Gastroesophageal sphincter (tissue), 4 donors: ENCODE data around the gene NGEF. TPM values are rescaled to one million over a fixed set of nuclear protein-coding genes. Genes with fewer than 3 reads are reported as not detected.

ENCODE experiments used
- ATAC-seq: fragments of 150-250 bp; one replicate; pipeline ENCODE4 v1.9.1; 2016; ENCODE audit warnings: mild to moderate bottlenecking, moderate library complexity
- H3K27ac ChIP-seq, 4 donors: fragments of 200-600 bp; sonication (generic) in 3 of 4; 1 replicate in 3 of 4; 2 replicates in 1 of 4; pipeline ENCODE4 v1.5.1; 2016 to 2019
- H3K27me3 ChIP-seq: fragments of 200-600 bp; sonication (generic); one replicate; pipeline ENCODE4 v1.5.1; 2019
- H3K36me3 ChIP-seq, 2 donors: fragments of 200-600 bp; sonication (generic); one replicate each; pipeline ENCODE4 v1.5.1; 2019; ENCODE audit warnings: control low read depth in 1 of 2
- H3K4me1 ChIP-seq, 3 donors: fragments of 200-600 bp; sonication (generic); 1 replicate in 2 of 3; 2 replicates in 1 of 3; pipeline ENCODE4 v1.5.1; 2016 to 2019; ENCODE audit warnings: control low read depth in 2 of 3
- H3K4me3 ChIP-seq, 2 donors: fragments of 200-600 bp; sonication (generic); one replicate each; pipeline ENCODE4 v1.5.1; 2019; ENCODE audit warnings: mild to moderate bottlenecking in 1 of 2, moderate library complexity in 1 of 2
- H3K9me3 ChIP-seq, 3 donors: fragments of 200-600 bp; sonication (generic); one replicate each; pipeline ENCODE4 v1.5.1; 2017 to 2019; ENCODE audit warnings: control low read depth in 2 of 3
- EP300 ChIP-seq: sonication (generic); formaldehyde crosslinking; IDR thresholded peaks from one replicate; pipeline ENCODE4 v1.6.1; 2017; ENCODE audit warnings: antibody characterized with exemption, mild to moderate bottlenecking
- POLR2A ChIP-seq, 2 donors: fragments of 450-650 bp; IDR thresholded peaks; one replicate each; pipeline ENCODE4 v1.6.1; 2017; ENCODE audit warnings: antibody characterized with exemption in 2 of 2, mild to moderate bottlenecking in 2 of 2, moderate library complexity in 1 of 2
- POLR2AphosphoS5 ChIP-seq: sonication (generic); formaldehyde crosslinking; IDR thresholded peaks from one replicate; pipeline ENCODE4 v1.6.1; 2017; ENCODE audit warnings: antibody characterized with exemption
- WGBS, 2 donors: methylation state at CpG; one replicate each; pipeline ENCODE4 v1.1.5; 2018; ENCODE audit warnings: low coverage in 1 of 2; 5-methylcytosine and 5-hydroxymethylcytosine counted together
- total RNA-seq, 4 donors: library from RNA; depleted of rRNA; stranded (reverse); fragments of >200 nt; gene quantifications; one replicate each; pipeline ENCODE4 v1.1.0, GENCODE V29; 2016
- TF ChIP-seq, protein P1 (sequence below), 4 experiments: fragments of 200-600 bp in 2 of 4; fragments of 450-650 bp in 2 of 4; sonication (generic) in 1 of 4; IDR thresholded peaks; one replicate each; pipeline ENCODE4 v1.5.1; 2017 to 2019; ENCODE audit warnings: antibody characterized with exemption in 4 of 4, mild to moderate bottlenecking in 2 of 4, moderate library complexity in 2 of 4

The NGEF gene
- total RNA-seq, 4 donors from 2014 or later = 0.40 to 0.49 (median 0.46) TPM; not detected in 1

DNA sequence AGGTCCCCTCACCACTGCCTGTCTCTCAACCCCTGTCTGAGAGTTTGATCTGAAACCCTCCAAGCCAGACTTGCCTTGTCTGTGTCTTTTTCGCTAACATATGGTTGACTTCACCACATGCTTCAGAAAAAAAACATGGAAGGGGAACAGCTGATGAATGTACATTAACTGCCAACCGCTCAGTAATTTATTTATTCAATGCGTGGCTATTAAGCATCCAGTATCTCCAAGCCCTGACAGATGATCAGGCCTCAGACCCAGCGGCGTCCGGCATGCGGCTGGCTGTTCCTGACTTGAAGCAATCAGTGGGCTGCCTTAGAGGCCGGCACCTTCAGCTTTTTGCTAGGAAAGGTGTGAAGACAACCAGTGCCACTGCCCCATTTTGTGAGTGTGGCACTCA, 62.3 kb downstream of the NGEF start:
- H3K36me3 ChIP-seq = no peaks in the 10 kb centered on the region
- TF ChIP-seq POLR2AphosphoS5 = no peak
- no peak for TF ChIP-seq POLR2A (IDR thresholded peaks at IDR 0.05)
- no peak for TF ChIP-seq EP300
- TF ChIP-seq, protein P1, sequence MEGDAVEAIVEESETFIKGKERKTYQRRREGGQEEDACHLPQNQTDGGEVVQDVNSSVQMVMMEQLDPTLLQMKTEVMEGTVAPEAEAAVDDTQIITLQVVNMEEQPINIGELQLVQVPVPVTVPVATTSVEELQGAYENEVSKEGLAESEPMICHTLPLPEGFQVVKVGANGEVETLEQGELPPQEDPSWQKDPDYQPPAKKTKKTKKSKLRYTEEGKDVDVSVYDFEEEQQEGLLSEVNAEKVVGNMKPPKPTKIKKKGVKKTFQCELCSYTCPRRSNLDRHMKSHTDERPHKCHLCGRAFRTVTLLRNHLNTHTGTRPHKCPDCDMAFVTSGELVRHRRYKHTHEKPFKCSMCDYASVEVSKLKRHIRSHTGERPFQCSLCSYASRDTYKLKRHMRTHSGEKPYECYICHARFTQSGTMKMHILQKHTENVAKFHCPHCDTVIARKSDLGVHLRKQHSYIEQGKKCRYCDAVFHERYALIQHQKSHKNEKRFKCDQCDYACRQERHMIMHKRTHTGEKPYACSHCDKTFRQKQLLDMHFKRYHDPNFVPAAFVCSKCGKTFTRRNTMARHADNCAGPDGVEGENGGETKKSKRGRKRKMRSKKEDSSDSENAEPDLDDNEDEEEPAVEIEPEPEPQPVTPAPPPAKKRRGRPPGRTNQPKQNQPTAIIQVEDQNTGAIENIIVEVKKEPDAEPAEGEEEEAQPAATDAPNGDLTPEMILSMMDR (IDR thresholded peaks at IDR 0.05) = no peak
- H3K27ac ChIP-seq = no peak overlapping the region
- ATAC-seq = no peak
- H3K27me3 ChIP-seq = peaks cover 18% of the 10 kb centered on the region
- H3K4me1 ChIP-seq = no peaks in the 10 kb centered on the region
- H3K9me3 ChIP-seq = no peaks in the 10 kb centered on the region
- H3K4me3 ChIP-seq = no peak overlapping the region
- WGBS, 2 donors = 65% methylated on average over 7 of the region's 8 CpGs; no CpG with 5 or more reads in 1 of the 2 donors

DNA sequence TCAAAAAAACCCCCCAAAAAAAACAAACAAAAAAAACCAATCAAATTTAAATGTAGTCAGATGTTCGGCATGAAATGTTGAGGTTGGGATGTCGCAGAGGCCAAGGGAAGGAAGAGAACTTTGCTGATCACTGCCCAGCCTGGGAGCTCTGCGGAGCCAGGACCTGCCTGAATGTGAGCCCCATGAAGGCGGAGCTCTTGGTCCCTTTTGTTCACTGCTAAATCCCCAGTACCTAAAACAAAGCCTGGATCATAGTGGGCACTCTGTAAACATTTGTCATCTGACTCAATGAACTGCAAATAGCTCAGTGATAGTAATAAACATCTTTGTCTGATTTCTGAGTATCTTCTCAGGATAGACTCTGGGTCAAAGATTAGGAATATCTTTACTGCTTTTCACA, 64.0 kb downstream of the NGEF start:
- no peaks in the 10 kb centered on the region for H3K36me3 ChIP-seq
- TF ChIP-seq POLR2A (IDR thresholded peaks at IDR 0.05) (no peak), POLR2AphosphoS5 (no peak), EP300 (no peak)
- TF ChIP-seq, protein P1 (IDR thresholded peaks at IDR 0.05) = no peak
- 76 to 83% methylated on average over 4 of the region's 4 CpGs for WGBS, 2 donors

DNA sequence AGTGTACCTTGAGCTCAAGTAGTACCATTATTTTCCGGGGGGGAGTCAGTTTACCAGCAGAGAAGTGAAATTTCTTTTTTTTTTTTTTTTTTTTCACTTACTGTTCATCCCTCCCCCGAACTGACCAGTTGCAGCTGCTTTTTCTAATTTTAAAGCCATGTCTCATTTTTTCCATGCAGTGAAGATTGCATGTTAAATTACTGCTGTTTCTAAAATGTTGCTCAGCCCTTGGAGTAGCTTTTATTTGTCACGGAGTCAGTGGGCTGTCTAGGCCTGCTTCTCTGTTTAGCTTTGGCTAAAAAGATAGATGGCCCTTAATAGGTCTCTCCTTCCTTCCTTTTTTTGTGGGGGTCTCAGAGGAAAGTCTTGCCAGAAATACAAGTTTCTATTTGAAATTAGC, 70.2 kb downstream of the NGEF start:
- H3K36me3 ChIP-seq = no peaks in the 10 kb centered on the region
- H3K4me1 ChIP-seq = no peaks in the 10 kb centered on the region
- H3K27me3 ChIP-seq = peaks cover 3% of the 10 kb centered on the region
- ATAC-seq = no peak
- H3K27ac ChIP-seq = no peak overlapping the region
- TF ChIP-seq, protein P1 (IDR thresholded peaks at IDR 0.05) = no peak
- no peak for TF ChIP-seq POLR2AphosphoS5
- WGBS, 2 donors = 26 to 56% methylated on average over 3 of the region's 3 CpGs
- peaks cover 0 to 11% (median 0%) of the 10 kb centered on the region in 3 donors for H3K9me3 ChIP-seq
- H3K4me3 ChIP-seq = no peak overlapping the region

More for the DNA sequence above, 64.0 kb downstream of the NGEF start:
- ATAC-seq = no peak
- Histone ChIP-seq H3K9me3 (no peaks in the 10 kb centered on the region), H3K27ac (no peak overlapping the region), H3K4me1 (no peaks in the 10 kb centered on the region), H3K4me3 (no peak overlapping the region), H3K27me3 (peaks cover 18% of the 10 kb centered on the region)

DNA sequence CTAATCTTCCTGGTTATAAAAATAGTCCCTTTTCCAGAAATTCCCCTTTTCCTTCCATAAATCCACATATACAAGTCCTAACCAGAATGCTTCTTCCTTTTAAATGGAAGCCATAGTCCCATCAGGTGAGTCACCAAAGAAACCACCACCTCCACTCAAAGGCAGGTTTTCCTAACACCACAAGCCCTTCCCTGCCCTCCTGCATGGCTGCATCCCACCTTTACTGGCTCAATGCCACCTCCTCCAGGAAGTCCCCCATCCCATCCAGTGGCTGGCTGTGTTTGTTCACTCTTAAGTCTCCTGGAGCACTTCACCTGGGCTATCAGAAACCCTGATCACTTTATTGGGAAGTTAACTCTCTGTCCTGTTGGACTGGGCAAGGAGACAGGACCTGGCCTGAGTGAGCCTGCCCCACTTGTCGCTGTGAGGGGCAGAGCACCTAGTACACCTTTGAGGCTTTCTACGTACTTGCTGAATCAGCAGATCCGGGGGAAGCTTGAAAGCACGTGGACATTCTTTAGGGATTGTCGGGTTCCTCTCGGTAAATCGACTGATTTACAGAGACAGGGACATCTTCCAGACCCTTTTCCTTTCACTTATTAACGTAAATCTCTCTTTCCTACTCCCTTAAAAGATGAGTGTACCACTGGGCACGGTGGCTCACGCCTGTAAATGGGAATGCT, 71.0 kb downstream of the NGEF start:
- WGBS, 2 donors = 61 to 69% methylated on average over 5 to 8 of the region's 10 CpGs
- Histone ChIP-seq H3K36me3 (no peaks in the 10 kb centered on the region), H3K27ac (no peak overlapping the region), H3K27me3 (peaks cover 3% of the 10 kb centered on the region), H3K4me3 (no peak overlapping the region), H3K4me1 (no peaks in the 10 kb centered on the region), H3K9me3 (peaks cover 0 to 11% (median 0%) of the 10 kb centered on the region in 3 donors)
- TF ChIP-seq, protein P1 (IDR thresholded peaks at IDR 0.05) = no peak
- TF ChIP-seq POLR2AphosphoS5 = no peak
- no peak for TF ChIP-seq EP300
- no peak for TF ChIP-seq POLR2A (IDR thresholded peaks at IDR 0.05)
- ATAC-seq = no peak

DNA sequence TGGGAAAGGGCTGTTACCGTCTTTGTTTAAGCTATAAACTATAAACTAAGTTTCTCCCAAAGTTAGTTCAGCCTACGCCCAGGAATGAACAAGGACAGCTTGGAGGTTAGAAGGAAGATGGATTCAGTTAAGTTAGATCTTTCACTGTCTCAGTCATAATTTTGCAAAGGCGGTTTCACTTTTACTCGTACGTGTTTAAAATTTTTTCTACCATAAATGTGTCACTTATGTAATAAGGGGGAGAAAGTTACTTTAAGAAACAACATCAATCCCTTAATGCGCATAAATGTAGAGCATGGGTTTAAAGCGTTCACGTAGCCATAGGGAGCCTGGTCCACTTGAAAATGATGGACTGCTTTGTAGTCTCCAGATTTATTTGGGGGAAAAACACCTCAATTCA, 71.7 kb downstream of the NGEF start:
- 63 to 71% methylated on average over 7 of the region's 8 CpGs for WGBS, 2 donors
- no peak for ATAC-seq
- peaks cover 3% of the 10 kb centered on the region for H3K27me3 ChIP-seq
- no peak overlapping the region for H3K27ac ChIP-seq
- no peaks in the 10 kb centered on the region for H3K36me3 ChIP-seq
- H3K9me3 ChIP-seq = peaks cover 0 to 11% (median 0%) of the 10 kb centered on the region in 3 donors
- H3K4me3 ChIP-seq = no peak overlapping the region
- H3K4me1 ChIP-seq = no peaks in the 10 kb centered on the region
- TF ChIP-seq POLR2A (IDR thresholded peaks at IDR 0.05) = no peak
- no peak for TF ChIP-seq EP300
- TF ChIP-seq, protein P1 (IDR thresholded peaks at IDR 0.05) = no peak
- no peak for TF ChIP-seq POLR2AphosphoS5
